ENCODE results near the gene SLC27A2. TPM values are rescaled to one million over a fixed set of nuclear protein-coding genes. Genes with fewer than 3 reads are reported as not detected.

SLC27A2 gene
- total and polyA plus RNA-seq, 2 experiments from 2014 or later, result not detected

DNA sequence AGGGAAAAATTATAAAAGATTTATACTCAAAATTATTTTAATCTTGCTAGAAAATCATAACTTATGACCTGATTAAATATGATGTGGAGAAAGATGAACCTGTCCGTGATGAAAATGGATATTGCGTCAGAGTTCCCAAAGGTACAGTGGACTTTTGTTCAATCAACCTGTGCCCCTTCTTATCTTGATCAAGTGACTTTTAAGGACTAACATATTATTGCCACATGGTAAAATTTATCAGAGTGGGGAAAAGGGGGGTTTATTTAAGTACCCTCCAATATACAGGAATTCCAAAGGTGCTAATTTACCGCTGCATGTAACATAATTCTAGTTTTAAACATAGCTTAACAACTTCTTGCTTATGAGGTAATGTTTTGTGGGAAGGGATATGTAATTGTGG is 43.9 kb downstream of the SLC27A2 start:
- Histone ChIP-seq H3K9ac (no peak overlapping the region), H3K27me3 (replicated peaks; ENCODE audit: insufficient read depth) (peaks cover 17% of the 10 kb centered on the region; the same call in 1 of the 2 replicates), H3K9me3 (ENCODE audit: low read depth) (no peaks in the 10 kb centered on the region), H2AFZ (no peak overlapping the region), H3K4me2 (ENCODE audit: unreplicated experiment) (no peak overlapping the region), H3K4me1 (ENCODE audit: insufficient read depth) (peaks cover 11% of the 10 kb centered on the region), H4K20me1 (ENCODE audit: insufficient read depth) (no peaks in the 10 kb centered on the region), H3K4me3 (no peak overlapping the region), H3F3A (ENCODE audit: insufficient read depth) (peaks cover 11% of the 10 kb centered on the region; the same call in 1 of the 2 replicates), H3K36me3 (ENCODE audit: low read depth) (no peaks in the 10 kb centered on the region), H3K27ac (no peak overlapping the region), H3K9me2 (ENCODE audit: insufficient read depth) (no peaks in the 10 kb centered on the region), H3K79me2 (ENCODE audit: insufficient read depth) (no peaks in the 10 kb centered on the region)
- in situ Hi-C loops (cut with MboI), result no loop called here
- WGBS, 2 experiments (ENCODE audit: low coverage in 1 of 2, low lambda C conversion rate in 2 of 2, missing lambda C conversion rate in 2 of 2), result 99% methylated on average over 3 of the region's 3 CpGs
- DNase-seq, result no peak
- TF ChIP-seq EZH2phosphoT487 (IDR thresholded peaks at IDR 0.05; ENCODE audit: insufficient read depth, low read depth), result no peak
- no peak for TF ChIP-seq EZH2 (IDR thresholded peaks at IDR 0.05; ENCODE audit: insufficient read depth, poor library complexity, severe bottlenecking)

- in situ Hi-C loops (cut with MboI), result no loop called here
- Histone ChIP-seq H3K4me3 (no peak overlapping the region), H3K9ac (no peak overlapping the region), H3K79me2 (ENCODE audit: insufficient read depth) (no peaks in the 10 kb centered on the region), H4K20me1 (ENCODE audit: insufficient read depth) (no peaks in the 10 kb centered on the region), H3K27ac (no peak overlapping the region), H2AFZ (no peak overlapping the region; the same call in 1 of the 2 replicates), H3K4me1 (ENCODE audit: insufficient read depth) (peaks cover 11% of the 10 kb centered on the region), H3K27me3 (replicated peaks; ENCODE audit: insufficient read depth) (0 out of 2 replicates have a peak, but pooled peaks cover 9% of the 10 kb centered on the region), H3K36me3 (ENCODE audit: low read depth) (no peaks in the 10 kb centered on the region), H3F3A (ENCODE audit: insufficient read depth) (peaks cover 11% of the 10 kb centered on the region; the same call in 1 of the 2 replicates), H3K9me2 (ENCODE audit: insufficient read depth) (no peaks in the 10 kb centered on the region), H3K9me3 (ENCODE audit: low read depth) (no peaks in the 10 kb centered on the region), H3K4me2 (ENCODE audit: unreplicated experiment) (peak overlapping the region; percentile 1)
- TF ChIP-seq EZH2phosphoT487 (IDR thresholded peaks at IDR 0.05; ENCODE audit: insufficient read depth, low read depth) (no peak), EZH2 (IDR thresholded peaks at IDR 0.05; ENCODE audit: insufficient read depth, poor library complexity, severe bottlenecking) (no peak)
- WGBS, 2 experiments (ENCODE audit: low coverage in 1 of 2, low lambda C conversion rate in 2 of 2, missing lambda C conversion rate in 2 of 2), result 34 to 36% methylated on average over 5 of the region's 5 CpGs
- peak; percentile 59 for DNase-seq
These were observed 45.1 kb downstream of the SLC27A2 start for GRCh38 chr15:50227076-50227475.

- peaks cover 11% of the 10 kb centered on the region for H3K4me1 ChIP-seq (ENCODE audit: insufficient read depth)
- in situ Hi-C loops (cut with MboI), result no loop called here
- H3K9me2 ChIP-seq (ENCODE audit: insufficient read depth), result no peaks in the 10 kb centered on the region
- H3K27ac ChIP-seq, result no peak overlapping the region
- no peak overlapping the region for H3K4me2 ChIP-seq (ENCODE audit: unreplicated experiment)
- H3K4me3 ChIP-seq, result no peak overlapping the region
- no peak overlapping the region for H2AFZ ChIP-seq
- no peak for TF ChIP-seq EZH2phosphoT487 (IDR thresholded peaks at IDR 0.05; ENCODE audit: insufficient read depth, low read depth)
- TF ChIP-seq EZH2 (IDR thresholded peaks at IDR 0.05; ENCODE audit: insufficient read depth, poor library complexity, severe bottlenecking), result no peak
- H3F3A ChIP-seq (ENCODE audit: insufficient read depth), result peaks cover 11% of the 10 kb centered on the region; the same call in 1 of the 2 replicates
- no peak overlapping the region for H3K9ac ChIP-seq
- H3K27me3 ChIP-seq (replicated peaks; ENCODE audit: insufficient read depth), result no peaks in the 10 kb centered on the region
- no peaks in the 10 kb centered on the region for H3K9me3 ChIP-seq (ENCODE audit: low read depth)
- H3K79me2 ChIP-seq (ENCODE audit: insufficient read depth), result no peaks in the 10 kb centered on the region
- no peak for DNase-seq
- 74 to 78% methylated on average over 3 of the region's 3 CpGs for WGBS, 2 experiments (ENCODE audit: low coverage in 1 of 2, low lambda C conversion rate in 2 of 2, missing lambda C conversion rate in 2 of 2)
- no peaks in the 10 kb centered on the region for H4K20me1 ChIP-seq (ENCODE audit: insufficient read depth)
- no peaks in the 10 kb centered on the region for H3K36me3 ChIP-seq (ENCODE audit: low read depth)
These were observed 46.9 kb downstream of the SLC27A2 start for GRCh38 chr15:50228866-50229265.

DNA sequence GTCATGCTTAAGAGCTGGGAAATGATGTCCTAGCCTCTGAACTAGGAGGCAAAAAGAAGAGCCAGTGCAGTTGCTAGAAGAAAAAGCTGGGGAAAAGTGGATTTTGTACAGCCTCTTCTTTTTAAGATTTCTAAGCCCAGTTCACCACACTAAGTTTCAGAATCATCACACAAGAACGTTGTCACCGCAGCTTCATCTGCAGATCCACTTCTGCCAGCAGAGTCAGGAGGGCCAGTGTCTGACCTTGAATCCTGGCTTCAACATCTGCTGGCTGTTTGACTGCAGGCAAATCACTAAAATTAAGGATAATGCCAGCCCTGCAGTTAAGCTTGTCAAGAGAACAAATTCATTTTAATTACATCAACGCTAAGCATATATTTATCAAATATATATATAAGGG is 47.3 kb downstream of the SLC27A2 start:
- Histone ChIP-seq H3K79me2 (ENCODE audit: insufficient read depth) (no peaks in the 10 kb centered on the region), H4K20me1 (ENCODE audit: insufficient read depth) (no peaks in the 10 kb centered on the region), H3K9me2 (ENCODE audit: insufficient read depth) (no peaks in the 10 kb centered on the region), H3K9me3 (ENCODE audit: low read depth) (no peaks in the 10 kb centered on the region), H3K4me1 (ENCODE audit: insufficient read depth) (peaks cover 11% of the 10 kb centered on the region), H3K27ac (no peak overlapping the region), H3K4me2 (ENCODE audit: unreplicated experiment) (no peak overlapping the region), H3K27me3 (replicated peaks; ENCODE audit: insufficient read depth) (no peaks in the 10 kb centered on the region), H3K4me3 (no peak overlapping the region), H2AFZ (no peak overlapping the region), H3K36me3 (ENCODE audit: low read depth) (no peaks in the 10 kb centered on the region), H3F3A (ENCODE audit: insufficient read depth) (peaks cover 11% of the 10 kb centered on the region; the same call in 1 of the 2 replicates), H3K9ac (no peak overlapping the region)
- no peak for DNase-seq
- no peak for TF ChIP-seq EZH2phosphoT487 (IDR thresholded peaks at IDR 0.05; ENCODE audit: insufficient read depth, low read depth)
- no peak for TF ChIP-seq EZH2 (IDR thresholded peaks at IDR 0.05; ENCODE audit: insufficient read depth, poor library complexity, severe bottlenecking)
- in situ Hi-C loops (cut with MboI), result no loop called here
- 83 to 84% methylated on average over 3 of the region's 3 CpGs for WGBS, 2 experiments (ENCODE audit: low coverage in 1 of 2, low lambda C conversion rate in 2 of 2, missing lambda C conversion rate in 2 of 2)

DNA sequence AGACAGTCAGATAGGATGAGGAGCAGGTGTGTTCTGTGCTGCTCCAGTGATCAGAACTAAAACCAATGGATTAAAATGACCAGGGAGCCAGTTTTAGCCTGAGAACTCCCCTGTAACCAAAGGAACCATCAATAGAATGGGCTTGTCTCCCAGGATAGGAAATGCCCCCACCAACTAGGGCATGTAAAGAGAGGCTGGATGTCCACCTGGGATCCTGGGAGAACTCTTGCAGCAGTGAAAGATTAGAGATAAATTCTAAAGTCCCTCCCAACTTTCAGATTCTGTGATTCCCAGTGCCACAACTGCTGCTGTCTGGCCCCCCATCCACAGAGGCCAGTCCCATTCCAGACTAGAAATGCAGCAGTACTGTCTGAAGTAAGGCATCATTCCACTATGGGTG is 49.8 kb downstream of the SLC27A2 start:
- Histone ChIP-seq H3K27ac (no peak overlapping the region), H3K4me2 (ENCODE audit: unreplicated experiment) (no peak overlapping the region), H3K27me3 (replicated peaks; ENCODE audit: insufficient read depth) (no peaks in the 10 kb centered on the region), H3K4me1 (ENCODE audit: insufficient read depth) (peaks cover 9% of the 10 kb centered on the region), H4K20me1 (ENCODE audit: insufficient read depth) (no peaks in the 10 kb centered on the region), H3K36me3 (ENCODE audit: low read depth) (no peaks in the 10 kb centered on the region), H3K9ac (no peak overlapping the region), H3F3A (ENCODE audit: insufficient read depth) (peaks cover 6% of the 10 kb centered on the region; the same call in 1 of the 2 replicates), H3K9me3 (ENCODE audit: low read depth) (no peaks in the 10 kb centered on the region), H3K4me3 (no peak overlapping the region), H2AFZ (no peak overlapping the region), H3K9me2 (ENCODE audit: insufficient read depth) (no peaks in the 10 kb centered on the region), H3K79me2 (ENCODE audit: insufficient read depth) (no peaks in the 10 kb centered on the region)
- in situ Hi-C loops (cut with MboI), result no loop called here
- DNase-seq, result no peak
- no peak for TF ChIP-seq EZH2phosphoT487 (IDR thresholded peaks at IDR 0.05; ENCODE audit: insufficient read depth, low read depth)
- no peak for TF ChIP-seq EZH2 (IDR thresholded peaks at IDR 0.05; ENCODE audit: insufficient read depth, poor library complexity, severe bottlenecking)
